NCI-H510A treated with DMSO at 0.1 percent for 48 hours (cell line): Measurements from ENCODE around the gene TFPI.
A peak's percentile ranks its signal among the peaks of the same experiment; 100 is the strongest.
"Not testable (repeated sequence)": the region's sequence is repeated elsewhere in the genome, so short reads cannot be mapped to it uniquely, and the experiment has no call there.

Experiments used
- DNase-seq: peaks from one replicate; lab custom pipeline; 2025; lab: John Stamatoyannopoulos, UW

The TFPI gene

GRCh38 chr2:187554011-187554703, at the start of gene TFPI:
TFPI (minus strand) TSS chr2:187554435; CDS start chr2:187503768, 50,667 bp downstream.
- no peak for DNase-seq

- no peak for DNase-seq
These were observed 40.6 kb upstream of the TFPI start for GRCh38 chr2:187594801-187595200.

- DNase-seq: no peak
These were observed 39.5 kb upstream of the TFPI start for GRCh38 chr2:187593697-187594096.

- DNase-seq: no peak
These were observed 38.9 kb upstream of the TFPI start for GRCh38 chr2:187593098-187593497.

- no peak for DNase-seq
These were observed 35.9 kb upstream of the TFPI start for GRCh38 chr2:187590175-187590574.

GRCh38 chr2:187586011-187586641, 31.9 kb upstream of the TFPI start:
- DNase-seq: no peak

GRCh38 chr2:187581125-187581896, 27.1 kb upstream of the TFPI start:
- peak; percentile 71 for DNase-seq

GRCh38 chr2:187580462-187581124, 26.4 kb upstream of the TFPI start:
- peak; percentile 72 for DNase-seq

GRCh38 chr2:187577310-187577709, 23.1 kb upstream of the TFPI start:
- no peak for DNase-seq

- no peak for DNase-seq
These were observed 22.7 kb upstream of the TFPI start for GRCh38 chr2:187576906-187577305.

- no peak for DNase-seq
These were observed 21.5 kb upstream of the TFPI start for GRCh38 chr2:187575751-187576067.

GRCh38 chr2:187574969-187575750, 20.9 kb upstream of the TFPI start:
- DNase-seq: no peak

- DNase-seq: no peak
These were observed 19.5 kb upstream of the TFPI start for GRCh38 chr2:187573722-187574121.

- DNase-seq: not testable (repeated sequence)
These were observed 17.8 kb upstream of the TFPI start for GRCh38 chr2:187571996-187572395.

GRCh38 chr2:187569571-187569970, 15.3 kb upstream of the TFPI start:
- no peak for DNase-seq

- DNase-seq: no peak
These were observed 14.8 kb upstream of the TFPI start for GRCh38 chr2:187569042-187569441.

- no peak for DNase-seq
These were observed 12.9 kb upstream of the TFPI start for GRCh38 chr2:187567126-187567525.

GRCh38 chr2:187566712-187567111, 12.5 kb upstream of the TFPI start:
- DNase-seq: no peak

GRCh38 chr2:187566266-187566665, 12.0 kb upstream of the TFPI start:
- DNase-seq: no peak

GRCh38 chr2:187565618-187566017, 11.4 kb upstream of the TFPI start:
- not testable (repeated sequence) for DNase-seq

GRCh38 chr2:187556493-187556892, 2.3 kb upstream of the TFPI start:
- DNase-seq: not testable (repeated sequence)

- DNase-seq: no peak
These were observed 458 bp upstream of the TFPI start for GRCh38 chr2:187554704-187555082.
